ENCODE results near the gene SHOX.

GRCh38 chrX:641671-642435, 11.3 kb downstream of the SHOX start:
- TF ChIP-seq CTCF (IDR thresholded peaks at IDR 0.05) (no peak), POLR2A (IDR thresholded peaks at IDR 0.05) (no peak)

All from right lobe of liver (tissue), 4 donors.